ENCODE results near the gene TM4SF5. TPM values are rescaled to one million over a fixed set of nuclear protein-coding genes. Genes with fewer than 3 reads are reported as not detected.

TM4SF5 gene
- total RNA-seq, 3 donors from 2014 or later (not counting 1 experiment from before 2014, with no cell fraction given), result not detected

GRCh38 chr17:4788159-4788806, 16.6 kb downstream of the TM4SF5 start:
- intact Hi-C loops (cut with micrococcal nuclease), result no loop called here
- WGBS (ENCODE audit: insufficient coverage), result 88% methylated on average over 12 of the region's 14 CpGs
- no peaks in the 10 kb centered on the region for H3K9me3 Mint-ChIP-seq
- no peak for TF ChIP-seq CTCF (IDR thresholded peaks at IDR 0.05)
- peaks cover 26 to 33% of the 10 kb centered on the region in 2 donors for H3K27me3 Mint-ChIP-seq (ENCODE audit: low read depth in 2 of 2)
- Histone ChIP-seq H3K4me1 (ENCODE audit: control insufficient read depth, insufficient read depth, low read length) (peaks cover 35% of the 10 kb centered on the region), H3K36me3 (ENCODE audit: control insufficient read depth, insufficient read depth, low read length) (no peaks in the 10 kb centered on the region), H3K9me3 (ENCODE audit: control insufficient read depth, insufficient read depth, low read length) (no peaks in the 10 kb centered on the region), H3K4me3 (ENCODE audit: low read length) (no peak overlapping the region), H3K27me3 (ENCODE audit: control insufficient read depth, insufficient read depth, low read length) (peaks cover 36% of the 10 kb centered on the region), H3K27ac (ENCODE audit: low read length) (no peak overlapping the region)
- no peak for ATAC-seq
- peak overlapping the region; percentile 49 to 66 for H3K27ac Mint-ChIP-seq
- peaks cover 13 to 16% of the 10 kb centered on the region in 2 donors for H3K4me1 Mint-ChIP-seq
- no peaks in the 10 kb centered on the region for H3K36me3 Mint-ChIP-seq
- no peak for DNase-seq
- peak overlapping the region; percentile 81 for H3K4me3 Mint-ChIP-seq

DNA sequence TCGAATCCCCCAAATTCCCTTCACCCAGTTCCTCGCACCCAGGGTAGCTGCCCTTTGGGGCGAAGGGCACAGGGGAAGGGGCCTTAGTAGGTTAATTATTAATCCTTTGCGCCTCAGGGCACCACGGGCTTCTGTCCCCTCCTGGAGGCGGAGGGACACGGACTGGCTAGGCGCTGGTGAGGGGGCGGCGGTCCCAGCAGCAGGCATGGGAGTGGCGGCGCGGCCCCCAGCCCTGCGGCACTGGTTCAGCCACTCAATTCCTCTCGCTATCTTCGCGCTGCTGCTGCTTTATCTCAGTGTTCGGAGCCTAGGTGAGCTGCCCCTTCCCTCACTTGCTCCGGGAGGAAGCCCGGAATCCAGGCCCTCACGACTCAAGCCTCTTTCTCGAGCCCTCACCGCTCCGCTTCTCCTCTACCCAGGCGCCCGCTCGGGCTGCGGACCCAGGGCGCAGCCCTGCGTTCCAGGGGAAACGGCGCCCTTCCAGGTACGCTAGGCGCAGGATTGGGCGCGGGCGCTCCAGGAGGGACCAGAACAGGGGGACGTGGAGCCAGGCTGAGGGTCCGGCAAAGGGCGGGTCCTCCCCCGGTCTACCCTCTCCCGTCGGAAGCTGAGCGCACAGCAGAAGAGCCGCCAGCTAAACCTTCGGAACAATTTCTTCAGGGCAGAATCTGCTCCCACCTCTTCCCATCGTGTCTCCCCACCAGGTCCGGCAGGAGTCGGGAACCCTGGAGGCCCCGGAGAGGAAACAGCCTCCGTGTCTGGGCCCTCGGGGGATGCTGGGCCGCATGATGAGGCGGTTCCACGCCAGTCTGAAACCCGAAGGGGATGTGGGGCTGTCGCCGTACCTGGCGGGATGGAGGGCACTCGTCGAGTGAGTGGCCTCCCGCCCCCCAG, 17.4 kb downstream of the TM4SF5 start, which contains the start of gene GLTPD2:
Gene GLTPD2 (plus strand): TSS at position 158 of the 894 bp plus-strand sequence. CDS start 48 bp downstream, at position 206.
- Histone ChIP-seq H3K27me3 (ENCODE audit: control insufficient read depth, insufficient read depth, low read length) (peaks cover 30% of the 10 kb centered on the region), H3K36me3 (ENCODE audit: control insufficient read depth, insufficient read depth, low read length) (no peaks in the 10 kb centered on the region), H3K27ac (ENCODE audit: low read length) (peak within 1 kb of the TSS; percentile 21), H3K4me1 (ENCODE audit: control insufficient read depth, insufficient read depth, low read length) (peaks cover 35% of the 10 kb centered on the region), H3K4me3 (ENCODE audit: low read length) (peak within 1 kb of the TSS; percentile 49), H3K9me3 (ENCODE audit: control insufficient read depth, insufficient read depth, low read length) (no peaks in the 10 kb centered on the region)
- no peaks in the 10 kb centered on the region for H3K36me3 Mint-ChIP-seq
- H3K4me1 Mint-ChIP-seq, result peaks cover 13 to 16% of the 10 kb centered on the region in 2 donors
- TF ChIP-seq CTCF (IDR thresholded peaks at IDR 0.05), result no peak
- H3K9me3 Mint-ChIP-seq, result no peaks in the 10 kb centered on the region
- peaks cover 25% of the 10 kb centered on the region in 2 donors for H3K27me3 Mint-ChIP-seq (ENCODE audit: low read depth in 2 of 2)
- H3K4me3 Mint-ChIP-seq, result peak within 1 kb of the TSS; percentile 83
- ATAC-seq (no peak), DNase-seq (no peak)
- intact Hi-C loops (cut with micrococcal nuclease), result no loop called here
- H3K27ac Mint-ChIP-seq, result peak within 1 kb of the TSS; percentile 85
- WGBS (ENCODE audit: insufficient coverage), result 35% methylated on average over 61 of the region's 62 CpGs

DNA sequence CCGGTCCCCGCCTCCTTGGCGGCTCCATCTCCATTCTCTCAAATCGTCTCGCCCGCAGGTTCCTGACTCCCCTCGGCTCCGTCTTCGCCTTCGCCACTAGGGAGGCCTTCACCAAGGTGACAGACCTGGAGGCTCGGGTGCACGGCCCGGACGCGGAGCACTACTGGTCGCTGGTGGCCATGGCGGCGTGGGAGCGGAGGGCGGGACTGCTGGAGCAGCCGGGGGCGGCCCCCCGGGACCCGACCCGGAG, 17.9 kb downstream of the TM4SF5 start:
- DNase-seq (no peak), ATAC-seq (peak in 2 of 3 donors; percentile 6 to 37)
- Histone ChIP-seq H3K27ac (ENCODE audit: low read length) (peak overlapping the region; percentile 21), H3K4me1 (ENCODE audit: control insufficient read depth, insufficient read depth, low read length) (peaks cover 35% of the 10 kb centered on the region), H3K27me3 (ENCODE audit: control insufficient read depth, insufficient read depth, low read length) (peaks cover 26% of the 10 kb centered on the region), H3K9me3 (ENCODE audit: control insufficient read depth, insufficient read depth, low read length) (no peaks in the 10 kb centered on the region), H3K4me3 (ENCODE audit: low read length) (peak overlapping the region; percentile 49), H3K36me3 (ENCODE audit: control insufficient read depth, insufficient read depth, low read length) (no peaks in the 10 kb centered on the region)
- Mint-ChIP-seq H3K27ac (peak overlapping the region; percentile 85), H3K9me3 (no peaks in the 10 kb centered on the region), H3K27me3 (ENCODE audit: low read depth in 2 of 2) (peaks cover 21% of the 10 kb centered on the region in 2 donors), H3K4me3 (peak overlapping the region; percentile 83), H3K36me3 (no peaks in the 10 kb centered on the region), H3K4me1 (peaks cover 13 to 16% of the 10 kb centered on the region in 2 donors)
- no peak for TF ChIP-seq CTCF (IDR thresholded peaks at IDR 0.05)
- intact Hi-C loops (cut with micrococcal nuclease), result no loop called here
- WGBS (ENCODE audit: insufficient coverage), result under 1% methylated on average over 25 of the region's 25 CpGs
